Hypothalamus (tissue), 51 donors: ENCODE measurements around the gene KDR.

ENCODE experiments used
- DNase-seq, 51 donors: peaks; one replicate each; lab custom pipeline; 2025; lab: John Stamatoyannopoulos, UW

Gene KDR

GRCh38 chr4:55031158-55031557 is 94.2 kb downstream of the KDR start:
- DNase-seq: no peak

GRCh38 chr4:55030589-55030988 is 94.8 kb downstream of the KDR start:
- no peak for DNase-seq

GRCh38 chr4:55029821-55030503 is 95.4 kb downstream of the KDR start:
- DNase-seq: no peak

- DNase-seq: no peak
Measured at GRCh38 chr4:55029321-55029720, 96.1 kb downstream of the KDR start.
